ENCODE measurements around the gene NRXN2.

- TF ChIP-seq CTCF (IDR thresholded peaks at IDR 0.05; ENCODE audit: extremely low read depth in 1 of 2, insufficient read depth in 1 of 2, low read depth in 1 of 2, low read length in 2 of 2), result no peak
- TF ChIP-seq EZH2 (IDR thresholded peaks at IDR 0.05; ENCODE audit: borderline replicate concordance, low read depth, low read length, severe bottlenecking), result no peak
- no peak for TF ChIP-seq POLR2A (IDR thresholded peaks at IDR 0.05; ENCODE audit: low read depth, low read length)
- no peak for TF ChIP-seq POLR2AphosphoS5 (IDR thresholded peaks at IDR 0.05; ENCODE audit: insufficient read depth, low read depth, low read length)
These were observed 66.9 kb downstream of the NRXN2 start for GRCh38 chr11:64655941-64656601.

All from endothelial cell of umbilical vein (primary cell).